GM19240 (cell line): ENCODE data around the gene SFR1.

ENCODE experiments used
- DNase-seq: peaks from one replicate; pipeline ENCODE4 v3.0.0; 2011; ENCODE audit warnings: low spot score; ENCODE audit not compliant: insufficient read length

The SFR1 gene

DNA sequence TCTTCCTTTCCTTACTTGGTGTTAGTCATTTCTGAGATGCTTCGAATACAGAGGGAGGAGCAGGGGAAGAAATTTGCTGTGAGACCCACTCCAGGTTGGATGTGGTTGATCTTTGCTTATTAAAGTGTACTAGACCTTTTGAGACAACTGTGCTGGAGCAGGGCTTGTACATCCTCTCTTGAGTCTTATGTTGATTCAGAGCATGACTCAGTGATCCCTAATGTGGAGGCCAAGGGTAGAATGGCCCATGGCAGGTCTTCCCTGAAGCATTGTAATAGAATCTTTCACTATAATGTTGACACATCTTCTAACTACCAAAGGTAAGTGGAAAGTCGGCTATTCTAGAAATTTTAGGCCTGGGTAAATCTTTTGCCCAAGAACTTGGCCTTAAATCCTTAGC lies 17.0 kb upstream of the SFR1 start:
- DNase-seq = no peak

DNA sequence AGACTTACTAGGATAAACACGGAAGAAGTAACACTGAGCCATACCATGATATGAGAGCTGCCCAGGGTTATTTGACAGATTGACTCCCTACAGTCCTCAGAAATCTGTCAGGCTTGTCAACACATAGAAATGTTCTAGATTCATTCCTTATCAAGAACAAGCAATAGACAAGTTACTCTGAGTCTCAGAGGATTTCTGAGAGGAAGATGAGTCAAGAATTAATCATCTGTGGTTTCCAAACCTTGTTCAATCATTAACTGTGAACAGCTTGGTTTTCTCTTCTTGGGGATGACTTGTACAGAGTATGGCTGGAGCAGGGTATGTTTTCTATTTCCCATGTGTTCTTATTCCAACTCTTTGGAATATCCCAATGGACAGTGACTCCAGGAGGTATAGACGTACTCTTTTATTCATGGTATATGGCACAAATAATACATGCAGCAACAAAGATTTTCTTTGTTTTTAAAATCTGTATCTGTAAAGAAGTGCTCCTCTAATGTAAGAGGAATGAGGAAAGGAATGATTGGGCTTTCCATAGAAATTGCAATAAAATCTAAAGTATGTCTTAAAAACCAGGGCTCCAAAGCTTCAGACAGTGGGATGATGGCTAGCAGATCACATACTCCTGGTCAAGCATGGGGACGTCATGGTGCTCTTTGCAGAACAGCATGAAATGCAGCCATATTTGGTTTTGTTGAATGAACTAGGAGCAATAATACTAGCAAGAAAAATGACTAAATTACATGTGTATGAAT lies 11.9 kb upstream of the SFR1 start:
- DNase-seq = no peak

DNA sequence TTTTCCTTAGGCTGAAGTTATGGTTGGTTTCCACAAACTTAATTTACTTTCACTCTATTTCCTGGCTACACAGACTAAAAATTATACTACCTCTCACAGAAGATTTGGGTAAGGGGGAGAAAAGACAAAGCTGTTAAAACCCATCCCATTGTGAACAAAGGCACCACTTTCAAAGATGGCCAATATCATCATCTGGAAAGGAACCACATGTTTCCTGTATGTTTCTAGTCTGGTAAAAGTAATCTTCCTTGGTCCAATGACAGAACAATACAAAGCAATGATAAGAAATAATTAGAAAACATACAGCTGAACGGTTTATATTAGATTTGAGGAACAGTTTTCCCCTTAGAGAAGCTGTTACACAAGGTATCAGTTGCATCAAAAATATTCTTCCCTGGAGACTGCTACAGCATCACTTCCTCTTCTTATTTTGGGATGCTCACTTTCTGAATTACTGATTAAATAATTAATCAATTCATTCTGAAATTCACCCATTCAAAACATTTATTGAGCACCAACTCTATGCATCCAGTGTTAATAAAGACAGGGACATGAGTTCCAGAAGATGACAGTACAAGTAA lies 8.5 kb upstream of the SFR1 start:
- no peak for DNase-seq

DNA sequence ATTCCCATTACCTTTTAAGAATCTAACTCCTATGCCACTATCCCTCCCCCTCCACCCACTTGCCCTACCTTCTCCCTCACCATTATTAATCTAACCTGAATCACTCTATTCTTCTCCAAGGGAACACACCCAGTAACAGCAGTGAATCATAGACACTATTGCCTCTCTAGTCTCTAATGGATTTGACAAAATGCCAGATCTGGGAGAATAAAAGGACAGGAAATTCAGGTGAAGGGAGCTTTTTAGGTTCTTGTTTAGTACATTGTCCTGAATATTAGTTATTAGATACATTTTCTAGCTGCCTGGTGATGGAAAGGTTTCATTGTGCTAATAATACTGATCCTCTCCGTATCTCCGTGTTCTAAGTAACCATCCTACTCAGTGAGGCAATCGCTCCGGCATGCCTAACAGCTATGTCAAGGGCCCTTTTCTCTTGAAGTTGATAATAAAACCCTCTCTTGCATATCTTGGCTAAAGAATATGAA lies 4.1 kb upstream of the SFR1 start:
- DNase-seq = no peak

DNA sequence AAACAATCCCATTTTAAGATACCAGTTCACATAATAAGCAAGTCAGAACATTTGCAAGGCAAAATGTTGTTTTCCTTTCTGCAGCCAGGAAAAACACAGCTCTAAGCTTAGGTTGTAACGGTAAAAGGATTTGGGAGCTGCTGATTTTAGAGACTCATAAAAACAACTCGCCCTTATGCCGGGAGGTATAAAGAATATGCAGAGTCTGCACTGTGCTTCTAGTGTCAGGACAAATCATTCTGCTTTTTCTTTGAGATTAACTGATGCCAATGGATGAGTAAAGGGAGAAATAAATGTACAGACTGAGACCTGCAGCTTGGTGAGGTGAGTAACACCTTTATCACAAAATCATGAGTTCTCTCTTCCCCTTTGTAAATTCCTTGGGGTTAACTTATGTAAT lies 2.0 kb upstream of the SFR1 start:
- no peak for DNase-seq

DNA sequence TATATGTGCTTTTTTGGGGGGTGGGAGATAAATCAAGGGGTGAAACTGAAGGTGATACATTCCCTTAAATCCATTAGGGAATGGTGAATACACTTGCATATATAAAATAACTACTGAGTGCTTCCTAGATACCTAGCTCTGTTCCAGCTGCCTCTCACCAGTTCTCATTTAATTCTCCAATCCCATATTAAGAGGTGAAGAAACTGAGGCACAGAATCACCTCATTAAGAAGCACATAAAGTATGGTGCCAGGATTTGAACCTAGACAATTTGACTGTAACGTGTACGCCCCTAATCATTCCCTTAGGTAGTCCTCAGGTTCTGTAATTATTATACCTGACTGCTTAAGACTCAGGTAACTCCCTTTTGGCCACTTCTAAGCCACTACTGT lies 1.5 kb upstream of the SFR1 start:
- no peak for DNase-seq

DNA sequence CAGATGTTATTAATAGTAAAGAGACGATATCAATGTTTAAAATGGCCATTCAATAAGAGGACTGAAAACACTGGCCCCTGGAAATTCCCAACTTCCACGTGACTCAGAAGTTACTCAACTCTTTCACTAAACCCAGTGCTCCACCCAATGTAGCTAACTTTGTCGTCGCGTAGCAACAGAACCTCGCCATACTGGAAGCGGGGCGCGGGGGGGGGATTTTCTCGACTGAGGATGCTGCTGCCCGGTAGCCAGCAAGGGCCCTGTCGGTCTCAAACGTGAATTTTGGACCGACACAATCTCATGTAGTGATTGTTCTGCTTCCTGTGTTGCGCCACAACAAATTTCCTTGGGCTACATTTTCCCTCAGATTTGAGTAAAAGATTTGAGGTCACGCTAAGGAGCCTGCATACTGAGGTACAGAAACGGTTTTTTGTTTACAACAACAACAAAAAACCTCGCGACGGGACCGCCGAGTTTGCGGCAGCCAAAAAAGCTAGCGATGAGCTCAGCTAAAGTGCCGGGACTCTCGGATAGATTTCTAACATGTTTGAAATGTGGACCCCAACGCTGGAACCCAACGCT lies 977 bp upstream of the SFR1 start:
- no peak for DNase-seq

DNA sequence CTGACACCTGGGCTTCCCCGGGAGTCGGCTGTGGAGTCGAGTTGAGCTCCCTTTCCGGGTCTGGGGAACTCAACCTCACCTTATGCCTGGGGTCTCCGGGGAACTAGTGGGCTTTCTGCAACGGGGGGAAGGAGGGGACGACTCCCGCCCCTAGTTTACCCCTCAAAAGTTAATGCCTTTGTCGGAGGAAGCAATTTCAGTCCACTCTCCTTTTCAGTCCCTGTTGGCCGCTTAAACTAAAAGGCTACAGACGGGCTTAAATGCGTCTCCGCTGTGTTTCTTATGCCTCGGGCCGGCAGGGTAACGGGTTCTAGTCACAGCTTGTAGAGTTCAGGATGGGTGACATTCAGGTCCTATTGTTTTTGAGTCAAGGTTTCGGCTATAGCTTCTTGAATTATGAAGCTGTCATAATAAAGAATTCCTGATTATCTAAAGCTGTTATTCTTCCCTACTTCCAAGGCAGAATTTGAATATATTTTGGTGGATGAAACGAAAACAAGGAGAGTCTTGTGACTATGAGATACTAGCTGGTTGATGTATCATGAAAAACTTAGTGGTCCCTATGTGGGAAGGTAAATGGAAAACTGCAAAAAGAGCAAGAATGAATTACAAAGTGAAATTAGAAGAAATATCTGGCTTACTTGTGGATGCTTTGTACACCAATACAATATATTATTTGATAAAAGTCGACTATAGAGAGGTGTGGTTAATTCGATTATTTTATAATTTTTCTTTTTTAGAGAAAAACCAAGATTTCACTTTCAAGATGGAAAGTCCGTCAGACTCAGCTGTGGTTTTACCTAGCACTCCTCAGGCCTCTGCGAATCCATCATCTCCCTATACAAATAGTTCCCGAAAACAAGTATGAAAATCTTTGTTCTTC lies 495 bp downstream of the SFR1 start:
- no peak for DNase-seq

DNA sequence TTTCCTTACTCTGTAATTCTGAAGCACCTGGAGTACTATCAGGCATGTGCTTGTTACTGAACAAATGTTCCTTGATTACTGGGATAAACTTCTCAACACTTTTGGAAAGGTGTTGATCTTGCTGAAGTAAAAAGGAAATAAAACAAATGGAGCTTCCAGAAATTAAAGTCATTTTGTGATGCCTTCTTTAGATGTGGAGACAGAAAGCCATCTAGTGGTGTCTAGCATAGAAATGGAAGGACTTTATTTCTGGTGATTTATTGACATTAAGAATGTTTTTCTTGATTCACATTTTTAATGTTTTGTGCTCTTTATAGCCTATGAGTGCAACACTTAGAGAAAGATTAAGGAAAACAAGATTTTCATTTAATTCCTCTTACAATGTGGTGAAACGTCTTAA lies 1.4 kb downstream of the SFR1 start:
- no peak for DNase-seq

DNA sequence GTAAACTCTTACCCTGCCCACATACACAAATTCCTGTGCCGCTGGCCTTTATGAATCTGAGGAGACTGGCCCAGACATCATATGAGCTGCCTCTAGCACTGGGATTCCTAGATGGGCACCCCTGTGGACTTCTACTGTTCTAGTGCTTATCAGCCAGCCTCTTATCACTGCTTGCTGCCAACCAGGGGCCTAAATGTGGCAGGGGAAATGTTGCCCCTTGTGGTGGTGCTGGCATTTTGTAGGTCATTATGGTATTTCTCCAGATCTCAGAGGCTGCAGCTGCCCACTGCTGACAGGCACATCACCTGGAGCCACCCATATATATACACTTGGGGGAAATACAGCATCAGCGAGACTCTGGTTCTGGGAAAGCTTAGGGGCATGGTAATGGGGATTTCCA lies 5.4 kb downstream of the SFR1 start:
- DNase-seq = no peak

DNA sequence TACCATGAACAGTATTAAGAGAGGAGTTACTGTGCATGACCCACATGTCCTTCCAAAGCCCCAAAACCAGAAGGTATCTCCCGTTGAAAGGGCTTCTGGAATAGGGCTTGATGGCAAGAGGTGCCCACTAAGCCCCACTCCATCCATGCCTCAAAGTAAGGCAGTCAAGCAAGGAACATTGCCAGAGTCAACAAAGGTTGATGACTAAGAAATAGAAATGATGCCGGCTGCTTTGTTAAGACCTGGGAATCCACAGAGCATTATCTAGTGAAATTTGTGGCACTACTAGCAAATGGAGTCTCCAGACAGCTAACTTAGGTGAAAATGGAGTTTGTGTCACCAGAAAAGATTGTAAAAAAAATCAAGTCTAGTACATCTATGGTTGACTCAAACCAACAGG lies 6.2 kb downstream of the SFR1 start:
- no peak for DNase-seq

DNA sequence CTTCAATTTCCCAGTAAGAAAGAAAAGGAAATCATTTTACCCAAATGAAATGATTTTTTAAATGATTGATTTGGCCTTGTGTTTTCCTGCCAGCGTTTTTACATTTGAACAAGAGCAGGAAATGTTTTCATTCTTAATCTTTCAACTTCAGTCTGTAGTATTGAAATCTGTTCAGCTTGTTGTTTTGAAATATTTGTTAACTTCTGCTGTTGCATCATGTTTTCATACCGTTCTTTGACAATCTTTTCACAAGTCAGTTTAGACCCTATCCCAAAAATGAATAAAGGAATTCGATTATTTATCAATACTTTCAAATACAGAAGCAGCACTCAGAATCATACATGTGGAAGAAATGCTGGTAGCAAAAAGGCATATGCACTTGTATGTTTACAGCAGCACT lies 8.1 kb downstream of the SFR1 start:
- no peak for DNase-seq

DNA sequence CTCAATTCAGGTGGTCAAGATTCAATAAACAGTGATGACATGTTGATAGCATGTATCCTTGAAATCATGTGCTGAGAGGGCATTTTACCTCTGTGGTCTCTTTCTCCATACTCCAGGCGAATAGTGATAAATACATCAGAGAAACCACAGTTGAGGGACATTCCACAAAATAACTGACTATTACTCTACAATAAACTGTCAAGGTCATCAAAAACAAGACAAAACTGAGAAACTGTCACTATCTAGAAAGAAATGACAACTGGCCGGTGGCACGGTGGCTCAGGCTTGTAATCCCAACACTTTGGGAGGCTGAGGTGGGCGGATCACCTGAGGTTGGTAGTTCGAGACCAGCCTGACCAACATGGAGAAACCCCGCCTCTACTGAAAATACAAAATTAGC lies 16.2 kb downstream of the SFR1 start:
- no peak for DNase-seq

DNA sequence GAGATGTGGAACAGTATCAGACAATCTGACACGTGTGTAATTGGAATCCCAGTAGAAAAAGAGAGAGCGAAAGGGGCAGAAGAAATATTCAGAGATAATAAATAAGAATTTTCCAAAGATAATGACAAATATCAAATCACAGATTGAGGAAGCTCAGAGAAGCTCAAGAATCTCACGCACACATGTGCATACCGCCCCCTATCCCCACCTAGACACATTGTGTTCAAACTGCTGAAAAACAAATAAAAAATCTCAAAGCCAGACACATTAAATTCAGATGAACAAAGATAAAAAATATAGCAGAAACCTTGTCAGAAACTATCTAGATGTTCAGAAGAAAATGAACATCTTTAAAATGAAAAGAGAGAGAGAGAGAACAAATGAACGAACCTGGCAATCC lies 17.2 kb downstream of the SFR1 start:
- DNase-seq = no peak

DNA sequence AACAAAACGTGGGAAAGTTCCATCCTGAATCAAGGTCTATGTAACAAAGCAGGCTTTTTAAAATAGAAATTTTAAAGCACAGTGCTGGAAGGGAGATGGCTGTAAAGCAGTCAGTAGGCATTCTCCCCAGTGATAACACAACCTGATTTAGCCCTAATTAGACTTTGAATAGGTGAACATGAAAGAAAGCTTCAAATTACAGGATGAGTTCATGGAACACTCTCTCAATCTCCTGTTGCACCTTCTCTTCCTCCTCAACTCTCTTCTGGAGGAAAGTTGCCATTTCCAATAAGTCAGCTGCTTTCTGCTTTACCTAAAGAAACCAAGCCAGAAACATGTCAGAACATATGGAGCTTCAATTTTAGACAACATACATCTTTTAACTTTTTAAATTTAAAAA lies 20.1 kb downstream of the SFR1 start:
- no peak for DNase-seq

DNA sequence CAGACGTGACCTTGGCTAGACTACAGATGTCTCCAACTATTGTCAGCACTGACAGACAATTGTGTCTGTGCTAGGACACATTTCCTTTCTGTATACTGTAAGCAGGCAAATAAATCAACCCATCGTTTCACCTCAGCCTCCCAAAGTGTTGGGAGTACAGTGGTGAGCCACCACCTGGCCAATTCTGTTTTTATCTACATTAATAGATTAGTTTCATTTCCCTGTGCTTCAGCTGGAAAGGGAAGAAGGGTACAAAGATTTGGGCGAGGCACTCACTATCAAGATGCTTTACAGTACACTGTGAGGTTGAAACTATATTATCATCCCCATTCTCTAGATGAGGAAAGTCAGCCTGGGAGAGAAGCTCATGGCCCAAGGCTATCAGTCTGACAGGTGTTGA lies 21.9 kb downstream of the SFR1 start:
- no peak for DNase-seq

DNA sequence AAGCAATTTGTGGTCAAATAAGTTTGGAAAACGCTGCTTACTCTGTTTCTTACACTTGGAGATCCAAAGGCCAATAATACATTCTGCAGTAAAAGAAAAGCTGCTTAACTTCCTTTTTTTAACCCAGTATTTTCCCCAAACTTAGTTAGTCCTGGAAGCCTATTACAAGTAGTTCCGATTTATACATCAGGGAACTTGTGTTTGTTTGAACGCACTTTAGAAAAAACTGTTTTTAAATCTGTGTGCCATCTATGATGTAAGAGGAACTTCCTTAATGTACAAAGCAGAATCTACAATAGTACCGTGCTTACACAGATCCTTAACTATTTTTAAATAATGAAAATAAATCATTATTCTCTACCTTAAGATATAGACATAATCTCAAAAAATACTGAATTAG lies 23.0 kb downstream of the SFR1 start:
- DNase-seq = no peak

DNA sequence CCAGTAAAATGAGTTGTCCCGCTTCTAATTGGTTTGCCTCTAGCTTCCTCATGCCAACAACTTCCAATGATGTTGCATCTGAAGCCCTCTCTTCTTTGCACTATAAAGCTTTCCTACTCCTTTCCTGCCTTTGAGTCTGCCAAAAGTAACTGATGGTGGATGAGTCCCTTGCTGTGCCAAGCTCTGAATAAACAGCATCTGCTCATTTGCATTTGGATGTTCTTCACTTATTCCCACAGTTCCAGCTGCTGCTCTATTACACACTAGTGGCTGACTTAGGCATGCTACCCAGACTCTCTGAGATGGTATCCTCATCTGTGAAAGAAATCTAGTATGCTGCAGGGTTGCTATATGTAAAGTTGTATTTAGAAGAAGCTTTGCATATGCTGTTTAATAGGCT lies 24.9 kb downstream of the SFR1 start:
- DNase-seq = no peak

DNA sequence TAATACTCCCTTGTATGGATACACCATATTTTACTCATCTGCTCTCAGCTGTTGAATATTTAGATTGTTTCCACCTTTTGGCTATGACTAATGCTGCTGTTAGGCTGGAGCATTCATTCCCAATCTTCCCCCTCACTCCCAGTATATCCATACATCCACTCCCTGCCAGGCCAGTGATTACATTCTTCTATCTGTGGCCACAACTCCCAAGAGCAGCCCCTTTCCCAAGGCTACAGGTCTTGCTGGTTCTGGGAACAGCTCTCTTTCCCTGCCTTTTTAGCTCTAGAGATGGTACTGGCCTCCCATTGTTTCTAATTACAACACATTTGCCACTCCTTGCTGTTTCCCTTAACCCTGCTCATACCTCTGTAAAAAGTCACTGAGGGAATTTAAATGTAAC lies 28.2 kb downstream of the SFR1 start:
- DNase-seq = no peak

DNA sequence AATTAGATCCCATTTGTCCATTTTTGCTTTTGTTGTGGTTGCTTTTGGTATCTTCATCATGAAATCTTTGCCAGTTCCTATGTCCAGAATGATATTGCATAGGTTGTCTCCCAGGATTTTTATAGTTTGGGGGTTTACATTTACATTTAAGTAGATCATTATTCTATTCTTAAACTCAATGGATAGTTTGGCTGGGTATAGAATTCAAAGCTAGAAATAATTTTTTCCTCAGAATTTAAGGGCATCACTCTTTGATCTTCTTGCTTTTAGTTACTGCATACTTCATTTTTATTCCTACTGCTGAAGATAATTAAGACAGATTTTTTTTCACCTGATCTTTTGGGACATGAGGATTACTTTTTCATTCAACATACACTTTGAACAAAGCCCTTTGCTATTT lies 29.8 kb downstream of the SFR1 start:
- DNase-seq = no peak

DNA sequence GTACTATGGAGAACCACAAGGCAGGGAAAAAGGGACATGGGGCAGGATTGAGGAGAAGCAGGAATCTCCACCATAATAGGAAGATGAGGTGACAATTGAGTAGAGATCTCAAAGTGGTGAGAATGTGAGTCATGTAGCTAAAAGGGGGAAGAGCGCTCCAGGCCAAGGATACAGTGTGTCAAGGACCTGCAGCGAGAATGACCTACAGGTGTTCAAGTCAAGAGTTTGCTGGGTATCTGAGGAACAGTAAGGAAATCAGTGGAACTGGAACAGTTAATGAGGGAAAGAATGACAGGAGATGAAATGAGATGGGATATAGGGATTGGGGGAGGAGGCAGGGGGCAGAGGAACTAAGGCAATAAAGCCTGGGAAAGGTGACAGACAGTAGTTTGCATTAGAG lies 33.6 kb downstream of the SFR1 start:
- no peak for DNase-seq

DNA sequence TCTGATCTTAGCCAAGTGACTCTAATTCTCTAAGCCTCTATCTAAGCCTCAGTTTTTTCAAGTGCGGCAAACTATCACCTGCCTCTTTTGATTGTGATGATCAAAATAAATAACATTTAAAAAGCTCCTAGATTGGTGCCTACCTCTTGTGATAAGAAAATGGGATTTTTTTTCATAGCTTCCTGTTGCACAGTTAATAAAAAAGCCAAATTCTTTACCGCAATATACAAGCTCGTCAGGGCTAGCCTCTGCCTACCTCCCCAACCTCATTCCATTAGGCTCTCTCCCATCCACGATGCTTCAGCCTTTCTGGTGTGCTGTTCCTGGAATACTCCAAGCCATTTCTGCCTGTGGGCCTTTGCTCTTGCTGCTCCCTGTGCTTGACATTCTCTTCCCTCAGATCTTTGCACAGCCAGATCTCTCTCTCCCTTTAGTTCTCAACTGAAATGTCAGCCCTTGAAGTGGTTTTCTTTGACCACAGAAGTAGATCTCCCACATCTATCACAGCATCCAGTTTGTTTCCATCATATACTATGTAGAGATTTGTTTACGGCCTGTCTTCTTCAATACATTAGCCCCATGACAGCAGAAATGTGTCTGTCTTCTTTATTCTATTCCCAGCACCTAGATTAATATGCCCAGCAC lies 48.8 kb downstream of the SFR1 start:
- no peak for DNase-seq
